ENCODE results near the gene EGFL6.
"Not testable (repeated sequence)": the region's sequence is repeated elsewhere in the genome, so short reads cannot be mapped to it uniquely, and the experiment has no call there.

GRCh38 chrX:13641684-13642083 is 72.3 kb downstream of the EGFL6 start:
- TF ChIP-seq SMAD4 (CRISPR knock-in tag; IDR thresholded peaks at IDR 0.05); ZNF121 (CRISPR knock-in tag; IDR thresholded peaks at IDR 0.05); CTCF (IDR thresholded peaks at IDR 0.05); TEAD4 (CRISPR knock-in tag; IDR thresholded peaks at IDR 0.05); SMAD3 (CRISPR knock-in tag; IDR thresholded peaks at IDR 0.05; ENCODE audit: borderline replicate concordance); ZNF396 (CRISPR knock-in tag; IDR thresholded peaks at IDR 0.05; ENCODE audit: borderline replicate concordance); ATF6 (CRISPR knock-in tag; IDR thresholded peaks at IDR 0.05): not testable (repeated sequence)
- TF ChIP-seq, protein P1, sequence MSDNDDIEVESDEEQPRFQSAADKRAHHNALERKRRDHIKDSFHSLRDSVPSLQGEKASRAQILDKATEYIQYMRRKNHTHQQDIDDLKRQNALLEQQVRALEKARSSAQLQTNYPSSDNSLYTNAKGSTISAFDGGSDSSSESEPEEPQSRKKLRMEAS (CRISPR knock-in tag; IDR thresholded peaks at IDR 0.05): not testable (repeated sequence)
